Left renal pelvis (tissue), 4 donors: ENCODE measurements around the gene SLC22A4. TPM values are rescaled to one million over a fixed set of nuclear protein-coding genes. Genes with fewer than 3 reads are reported as not detected.

Source experiments
- DNase-seq, 4 donors: peaks; one replicate each; pipeline ENCODE4 v3.0.0-alpha.2; 2013; ENCODE audit warnings: low read depth in 4 of 4, low spot score in 3 of 4
- polyA plus RNA-seq, 4 donors: library from polyadenylated mRNA; unstranded; fragments of 120-200 nt; gene quantifications; one replicate each; pipeline ENCODE4 v1.2.1, GENCODE V29; 2013; ENCODE audit not compliant: insufficient read length in 4 of 4

The SLC22A4 gene
- polyA plus RNA-seq, result 1 to 10 TPM; 3.1 to 7.6 (median 6.7) TPM

DNA sequence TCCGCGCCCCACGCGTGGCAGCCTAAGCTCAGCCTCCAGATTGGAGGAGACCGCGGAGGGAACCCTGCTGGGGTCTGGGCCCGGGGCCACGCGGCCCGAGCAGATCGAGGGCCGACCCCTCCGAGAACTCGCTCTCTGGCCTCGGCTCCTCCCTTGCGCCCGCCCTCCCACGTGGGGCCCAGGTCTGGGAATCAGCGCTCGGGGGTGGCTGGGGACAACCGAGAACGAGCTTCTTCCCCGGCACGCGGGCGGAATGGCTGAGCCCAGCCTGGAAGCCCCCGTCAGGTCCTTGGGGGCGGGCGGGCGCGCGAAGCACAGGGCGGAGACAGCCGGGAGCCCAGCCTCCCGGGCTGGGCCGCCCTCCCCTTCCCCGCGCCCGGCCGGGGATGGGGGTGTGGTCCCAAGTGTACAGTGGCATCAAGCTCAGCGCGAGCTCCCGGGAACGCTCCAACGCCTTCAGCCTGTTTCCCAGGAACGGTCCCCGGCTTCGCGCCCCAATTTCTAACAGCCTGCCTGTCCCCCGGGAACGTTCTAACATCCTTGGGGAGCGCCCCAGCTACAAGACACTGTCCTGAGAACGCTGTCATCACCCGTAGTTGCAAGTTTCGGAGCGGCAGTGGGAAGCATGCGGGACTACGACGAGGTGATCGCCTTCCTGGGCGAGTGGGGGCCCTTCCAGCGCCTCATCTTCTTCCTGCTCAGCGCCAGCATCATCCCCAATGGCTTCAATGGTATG, at the start of gene SLC22A4:
Gene SLC22A4, plus strand, starts transcription at position 403 of the 736 bp plus-strand sequence. Its CDS starts 223 bp downstream, at position 626.
- peak; percentile 74 to 88 (median 86) for DNase-seq

DNA sequence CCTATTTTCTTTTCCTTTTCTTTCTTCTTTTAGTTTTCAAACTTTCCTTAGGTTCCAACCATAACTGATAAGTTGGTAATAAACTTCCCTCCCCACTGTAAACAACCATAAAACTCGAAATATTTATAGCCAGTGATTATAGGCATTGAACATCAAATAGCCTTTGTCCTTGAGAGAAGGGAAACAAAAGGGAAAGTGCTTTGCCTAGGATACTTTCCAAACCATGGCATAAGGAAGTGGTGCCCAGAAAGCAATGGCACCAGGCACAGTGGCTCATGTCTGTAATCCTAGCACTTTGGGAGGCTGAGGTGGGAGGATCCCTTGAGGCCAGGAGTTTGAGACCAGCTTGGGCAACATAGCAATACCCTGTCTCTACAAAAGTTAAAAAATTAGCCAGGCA, 48.6 kb upstream of the SLC22A4 start:
- DNase-seq, result no peak

DNA sequence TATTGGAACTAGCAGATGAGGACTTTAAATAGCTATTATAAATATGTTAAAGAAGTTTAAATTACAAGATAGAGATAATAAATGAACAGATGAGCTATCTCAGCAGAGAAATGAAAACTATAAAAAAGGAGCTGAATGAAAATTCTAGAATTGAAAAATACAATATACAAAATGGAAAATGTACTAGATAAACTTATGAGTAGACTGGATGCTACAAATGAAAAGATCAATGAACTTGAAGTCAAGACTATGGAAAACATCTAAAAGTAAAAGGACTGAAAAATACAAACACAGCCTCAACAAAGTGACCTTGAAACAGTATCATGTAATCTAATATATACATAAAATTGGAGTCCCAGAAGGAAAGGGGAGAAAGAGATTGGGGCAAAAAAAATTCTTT, 47.4 kb upstream of the SLC22A4 start:
- no peak for DNase-seq

DNA sequence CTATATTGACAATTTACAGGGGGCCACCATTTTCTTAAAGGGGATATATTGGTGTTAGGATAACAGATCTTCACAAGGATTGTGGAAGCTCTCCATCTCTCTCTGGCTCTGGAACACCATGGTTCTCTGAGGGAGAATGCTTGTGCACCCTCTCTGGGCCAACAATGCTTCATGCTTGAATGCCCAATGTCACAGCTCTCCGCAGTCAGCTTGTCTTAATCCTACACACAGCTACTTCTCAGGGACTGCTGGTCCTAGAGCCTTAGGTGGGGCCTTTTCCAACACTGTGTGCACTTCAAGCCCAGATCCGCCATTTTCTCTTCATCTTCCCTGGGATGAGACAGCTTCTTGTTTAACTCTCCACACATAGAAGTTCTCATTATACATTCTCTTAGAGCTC, 43.6 kb upstream of the SLC22A4 start:
- DNase-seq, result no peak

- no peak for DNase-seq
Observed at GRCh38 chr5:132251220-132251725, 42.9 kb upstream of the SLC22A4 start.

DNA sequence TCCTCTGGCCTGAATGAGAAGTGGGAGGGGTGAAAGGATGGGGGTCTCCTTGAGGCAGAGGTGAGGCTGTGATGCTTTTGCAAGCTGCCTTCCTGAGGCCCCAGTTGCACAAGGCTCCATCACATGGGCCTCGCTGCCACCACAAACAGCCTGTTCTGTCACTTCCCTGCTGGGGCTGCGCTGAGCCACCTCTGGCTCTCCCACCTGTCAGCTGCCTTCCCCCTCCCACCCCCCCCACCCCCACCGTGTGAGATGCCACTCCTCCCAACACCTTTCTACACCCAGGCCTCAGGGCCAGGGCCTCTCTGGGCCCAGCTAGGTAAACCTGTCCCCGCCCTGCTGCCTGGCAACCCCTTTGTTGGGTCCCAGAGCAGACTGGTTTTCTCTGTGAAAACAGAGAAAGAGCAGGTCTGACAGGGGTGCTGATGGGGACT, 41.2 kb upstream of the SLC22A4 start:
- no peak for DNase-seq

DNA sequence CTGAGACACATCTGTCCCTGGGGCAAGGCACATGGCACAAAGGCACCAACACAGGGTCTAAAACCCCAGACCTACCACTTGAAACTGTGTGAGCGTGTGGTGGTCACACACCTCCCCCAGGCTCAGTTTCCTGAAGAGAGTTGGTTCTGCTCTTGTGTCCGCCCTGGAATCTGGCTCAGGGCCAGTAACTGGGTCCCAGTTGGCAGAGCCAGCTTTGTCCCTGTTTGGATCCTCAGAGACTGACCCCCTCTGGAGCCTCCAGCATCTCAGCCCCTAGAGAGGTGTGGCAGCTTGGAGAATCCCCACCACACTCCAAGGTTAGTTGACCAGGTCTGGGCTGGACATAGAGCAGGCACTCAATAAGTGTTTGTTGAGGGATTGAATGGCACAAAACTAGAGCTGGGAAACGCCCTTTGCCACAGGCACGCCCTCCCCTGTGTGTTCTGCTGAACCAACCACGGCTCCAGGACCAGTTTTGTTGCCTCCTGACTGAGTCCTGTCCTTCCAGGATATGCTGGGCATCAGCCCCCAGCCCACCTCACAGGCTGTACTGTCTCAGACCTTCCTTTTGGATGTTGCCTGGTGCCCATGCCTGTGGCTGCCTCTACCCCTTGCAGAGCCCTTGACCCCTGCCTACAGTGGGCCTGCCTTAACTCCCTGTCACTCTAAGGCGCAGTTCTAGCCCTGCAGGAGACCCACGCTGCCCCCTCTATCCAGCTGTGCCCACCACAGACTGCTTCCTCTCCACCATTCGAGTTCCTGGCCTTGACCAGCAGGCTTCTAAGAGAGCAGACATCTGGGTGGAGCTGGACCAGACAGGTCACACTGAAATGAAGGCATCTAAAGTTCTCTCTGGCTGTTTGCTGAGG, 40.5 kb upstream of the SLC22A4 start:
- DNase-seq, result no peak

- DNase-seq, result no peak
Observed at GRCh38 chr5:132254321-132254977, 39.7 kb upstream of the SLC22A4 start.

- no peak for DNase-seq
Observed at GRCh38 chr5:132256086-132256782, 38.0 kb upstream of the SLC22A4 start.

- no peak for DNase-seq
Observed at GRCh38 chr5:132256783-132257130, 37.4 kb upstream of the SLC22A4 start.

GRCh38 chr5:132257131-132258101, 36.8 kb upstream of the SLC22A4 start, which contains the start of gene PDLIM4:
TSS of gene PDLIM4 (plus strand) at chr5:132257696. CDS start at chr5:132257735, 39 bp downstream.
- DNase-seq, result no peak

- no peak for DNase-seq
Observed at GRCh38 chr5:132258102-132259068, 35.8 kb upstream of the SLC22A4 start.

GRCh38 chr5:132259069-132259851, 34.9 kb upstream of the SLC22A4 start:
- no peak for DNase-seq

GRCh38 chr5:132260051-132260450, 34.1 kb upstream of the SLC22A4 start:
- no peak for DNase-seq

- no peak for DNase-seq
Observed at GRCh38 chr5:132260714-132261551, 33.3 kb upstream of the SLC22A4 start.
